ENCODE data around the gene RNF207. TPM values are rescaled to one million over a fixed set of nuclear protein-coding genes. Genes with fewer than 3 reads are reported as not detected.

The RNF207 gene
- total RNA-seq, 4 donors from 2014 or later: 32.9 to 63.5 (median 47.0) TPM

GRCh38 chr1:6172549-6172948 is 33.4 kb upstream of the RNF207 start:
- DNase-seq: no peak
- intact Hi-C loops (cut with DNase I): no loop called here
- H3K27ac ChIP-seq: no peak overlapping the region
- 80 to 88% methylated on average over 7 to 10 of the region's 10 CpGs for WGBS, 2 donors
- no peaks in the 10 kb centered on the region for H3K4me1 ChIP-seq
- no peak overlapping the region for H3K4me3 ChIP-seq (replicated peaks in 1 of 3)
- TF ChIP-seq POLR2A (IDR thresholded peaks at IDR 0.05): no peak
- no peak for TF ChIP-seq CTCF (IDR thresholded peaks at IDR 0.05)
- no peaks in the 10 kb centered on the region for H3K27me3 ChIP-seq
- H3K36me3 ChIP-seq: no peaks in the 10 kb centered on the region
- H3K9me3 ChIP-seq: no peaks in the 10 kb centered on the region

GRCh38 chr1:6174621-6175410 is 31.1 kb upstream of the RNF207 start:
- intact Hi-C loops (cut with DNase I): no loop called here
- WGBS, 2 donors: 82 to 90% methylated on average over 5 of the region's 5 CpGs
- H3K9me3 ChIP-seq: no peaks in the 10 kb centered on the region
- TF ChIP-seq CTCF (IDR thresholded peaks at IDR 0.05) (no peak), POLR2A (IDR thresholded peaks at IDR 0.05) (no peak)
- DNase-seq: no peak
- peaks cover 4 to 9% of the 10 kb centered on the region in 2 donors for H3K4me1 ChIP-seq
- H3K4me3 ChIP-seq (replicated peaks in 1 of 3): no peak overlapping the region
- H3K27ac ChIP-seq: no peak overlapping the region
- peaks cover 14% of the 10 kb centered on the region for H3K27me3 ChIP-seq
- H3K36me3 ChIP-seq: no peaks in the 10 kb centered on the region

DNA sequence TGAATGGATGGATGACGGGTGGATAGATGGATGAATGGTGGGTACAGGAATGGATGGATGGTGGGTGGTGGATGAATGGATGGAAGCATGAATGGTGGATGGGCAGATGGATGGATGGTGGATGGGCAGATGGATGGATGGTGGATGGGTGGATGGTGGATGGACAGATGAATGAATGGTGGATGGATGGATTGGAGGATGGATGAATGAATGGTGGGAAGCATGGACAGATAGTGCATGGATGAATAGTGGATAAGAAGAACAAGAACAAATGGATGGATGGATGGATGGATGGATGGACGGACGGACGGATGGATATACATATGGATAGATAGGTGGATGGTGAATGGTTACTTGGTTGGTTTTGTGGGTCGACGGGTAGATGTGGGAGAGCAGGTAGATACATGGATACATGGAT is 30.5 kb upstream of the RNF207 start:
- no peak for DNase-seq
- Histone ChIP-seq H3K27ac (no peak overlapping the region), H3K9me3 (no peaks in the 10 kb centered on the region), H3K36me3 (no peaks in the 10 kb centered on the region), H3K27me3 (peaks cover 14% of the 10 kb centered on the region), H3K4me1 (peaks cover 4 to 13% of the 10 kb centered on the region in 2 donors), H3K4me3 (replicated peaks in 1 of 3) (no peak overlapping the region)
- no peak for TF ChIP-seq CTCF (IDR thresholded peaks at IDR 0.05)
- TF ChIP-seq POLR2A (IDR thresholded peaks at IDR 0.05): no peak
- WGBS, 2 donors: 94 to 97% methylated on average over 6 of the region's 6 CpGs
- intact Hi-C loops (cut with DNase I): no loop called here

GRCh38 chr1:6176779-6177178 is 29.1 kb upstream of the RNF207 start:
- peaks cover 7 to 24% of the 10 kb centered on the region in 2 donors for H3K4me1 ChIP-seq
- H3K4me3 ChIP-seq (replicated peaks in 1 of 3): no peak overlapping the region
- intact Hi-C loops (cut with DNase I): no loop called here
- TF ChIP-seq POLR2A (IDR thresholded peaks at IDR 0.05) (no peak), CTCF (IDR thresholded peaks at IDR 0.05) (no peak)
- no peak overlapping the region for H3K27ac ChIP-seq
- peaks cover 14% of the 10 kb centered on the region for H3K27me3 ChIP-seq
- no peaks in the 10 kb centered on the region for H3K36me3 ChIP-seq
- WGBS, 2 donors: 74 to 83% methylated on average over 3 to 5 of the region's 5 CpGs
- no peak for DNase-seq
- no peaks in the 10 kb centered on the region for H3K9me3 ChIP-seq

DNA sequence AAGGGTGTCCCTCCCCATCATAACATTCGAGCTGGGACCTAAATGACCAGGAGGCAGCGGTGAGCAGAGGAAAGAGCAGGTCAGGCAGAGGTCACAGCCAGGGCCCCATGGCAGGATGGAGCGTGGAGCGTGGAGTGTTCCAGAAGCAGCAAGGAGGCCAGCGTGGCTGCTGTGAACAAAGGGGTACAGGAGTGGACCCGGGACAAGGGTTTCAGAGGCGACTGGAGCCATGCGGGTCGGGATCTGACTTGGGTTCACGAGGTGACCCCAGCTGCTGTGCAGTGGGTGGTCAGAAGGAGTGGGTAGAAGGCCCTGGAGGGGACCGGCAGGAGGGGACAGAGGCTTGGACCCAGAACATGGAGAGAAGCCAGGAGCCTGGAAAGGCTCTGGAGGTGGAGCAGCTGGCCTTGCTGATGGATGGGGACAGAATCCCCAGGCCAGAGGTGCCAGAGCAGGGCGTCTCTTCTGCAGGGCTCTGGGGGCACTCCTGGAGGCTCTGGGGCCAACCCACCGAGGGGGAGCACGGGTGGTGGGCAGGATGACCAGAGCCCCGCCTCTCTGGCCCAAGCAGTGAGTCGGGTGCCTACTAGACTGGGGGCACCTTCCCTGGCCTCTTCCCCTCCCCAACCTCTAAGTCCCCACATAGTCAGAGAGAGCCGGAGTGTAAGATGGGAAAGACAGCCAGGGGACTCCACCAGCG is 28.1 kb upstream of the RNF207 start:
- 68 to 78% methylated on average over 17 to 18 of the region's 18 CpGs for WGBS, 2 donors
- H3K36me3 ChIP-seq: no peaks in the 10 kb centered on the region
- H3K4me3 ChIP-seq (replicated peaks in 1 of 3): no peak overlapping the region
- no peaks in the 10 kb centered on the region for H3K9me3 ChIP-seq
- no peak overlapping the region for H3K27ac ChIP-seq
- H3K4me1 ChIP-seq: peaks cover 7 to 24% of the 10 kb centered on the region in 2 donors
- H3K27me3 ChIP-seq: peaks cover 14% of the 10 kb centered on the region
- no peak for DNase-seq
- intact Hi-C loops (cut with DNase I): no loop called here
- TF ChIP-seq CTCF (IDR thresholded peaks at IDR 0.05) (no peak), POLR2A (IDR thresholded peaks at IDR 0.05) (no peak)

Measured in thyroid gland (tissue), 4 donors.